ENCODE results near the gene INF2. TPM values are rescaled to one million over a fixed set of nuclear protein-coding genes. Genes with fewer than 3 reads are reported as not detected.
A peak's percentile ranks its signal among the peaks of the same experiment; 100 is the strongest.

The INF2 gene
- total RNA-seq, 2 experiments from 2014 or later: 61.5 to 65.0 TPM

- Mint-ChIP-seq H3K27ac (peak overlapping the region; percentile 89), H3K4me3 (peak overlapping the region; percentile 86), H3K36me3 (ENCODE audit: low read depth) (peaks cover 29% of the 10 kb centered on the region), H3K27me3 (no peaks in the 10 kb centered on the region), H3K9me3 (no peaks in the 10 kb centered on the region), H3K4me1 (ENCODE audit: low read depth) (peaks cover 36% of the 10 kb centered on the region)
- CTCF ChIA-PET: interaction anchor here (0.8 to 3.3 kb wide), 11 partner anchors 11 to 74 kb away, joined by 3 to 21 read pairs (median 4); partner anchors contain the start of genes ADSS1 and ZBTB42
- ATAC-seq: no peak
- no peak for DNase-seq
- TF ChIP-seq CTCF (IDR thresholded peaks at IDR 0.05): no peak
- POLR2A ChIA-PET: interaction anchor here (0.5 to 2.8 kb wide), 14 partner anchors 9 to 1442 kb away, joined by 3 to 13 read pairs (median 4); partner anchors contain the start of genes ADSS1 and TEX22
- intact Hi-C loops (cut with micrococcal nuclease): loop anchor here (5.0 kb wide), 1 partner anchor 315 kb away; the partner anchor contains the start of gene GPR132
Observed at GRCh38 chr14:104752423-104752734, 63.0 kb downstream of the INF2 start.

DNA sequence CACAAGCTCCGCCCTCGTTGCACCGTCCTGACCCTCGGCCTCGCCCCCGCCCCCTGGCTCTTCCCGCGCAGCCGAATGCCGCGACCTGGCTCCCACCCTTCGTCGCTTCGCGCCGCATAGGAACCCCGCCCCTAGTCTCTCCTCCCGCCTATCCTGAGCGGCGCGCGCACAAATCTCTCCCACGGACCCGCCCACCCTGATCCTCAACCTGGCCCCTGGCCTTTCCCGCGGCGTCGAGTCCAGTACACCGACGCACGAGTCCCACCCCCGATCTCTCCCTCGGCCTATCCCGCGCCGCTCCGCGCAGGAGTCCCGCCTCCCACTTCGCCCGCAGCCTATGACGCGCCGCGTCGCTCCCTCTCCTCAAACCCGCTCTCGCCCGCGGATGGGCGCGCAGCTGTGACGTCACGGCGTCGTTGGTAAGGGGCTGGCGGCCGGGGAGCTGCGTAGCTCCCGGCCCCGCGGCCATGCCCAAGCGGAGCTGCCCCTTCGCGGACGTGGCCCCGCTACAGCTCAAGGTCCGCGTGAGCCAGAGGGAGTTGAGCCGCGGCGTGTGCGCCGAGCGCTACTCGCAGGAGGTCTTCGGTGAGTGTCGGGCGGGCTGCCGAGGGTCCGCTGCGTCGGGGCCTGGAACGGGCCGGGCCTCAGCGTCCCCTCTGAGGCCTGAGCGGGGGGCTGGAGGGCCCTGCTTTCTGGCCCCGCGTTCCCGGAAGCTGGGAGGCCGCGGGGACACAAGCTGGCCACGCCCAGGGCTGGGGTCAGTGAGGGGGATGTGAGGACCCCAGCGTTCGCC lies 63.5 kb downstream of the INF2 start, which contains the start of gene SIVA1:
TSS of gene SIVA1 (plus strand) at position 413 of the 793 bp plus-strand sequence. CDS start at position 468, 55 bp downstream.
- H3K4me1 Mint-ChIP-seq (ENCODE audit: low read depth): peaks cover 39% of the 10 kb centered on the region
- DNase-seq (peak; percentile 100), ATAC-seq (peak; percentile 92)
- ChIA-PET CTCF (interaction anchor here (0.8 to 3.3 kb wide), 11 partner anchors 10 to 74 kb away, joined by 3 to 21 read pairs (median 4); partner anchors contain the start of genes ADSS1 and ZBTB42), POLR2A (interaction anchor here (0.5 to 2.8 kb wide), 16 partner anchors 10 to 1442 kb away, joined by 3 to 13 read pairs (median 3); partner anchors contain the start of genes ADSS1, INF2 and TEX22)
- peaks cover 29% of the 10 kb centered on the region for H3K36me3 Mint-ChIP-seq (ENCODE audit: low read depth)
- intact Hi-C loops (cut with micrococcal nuclease): loop anchor here (5.0 kb wide), 1 partner anchor 314 kb away; the partner anchor contains the start of gene GPR132
- no peak for TF ChIP-seq CTCF (IDR thresholded peaks at IDR 0.05)
- no peaks in the 10 kb centered on the region for H3K27me3 Mint-ChIP-seq
- no peaks in the 10 kb centered on the region for H3K9me3 Mint-ChIP-seq
- H3K4me3 Mint-ChIP-seq: peak within 1 kb of the TSS; percentile 86
- peak within 1 kb of the TSS; percentile 89 for H3K27ac Mint-ChIP-seq

DNA sequence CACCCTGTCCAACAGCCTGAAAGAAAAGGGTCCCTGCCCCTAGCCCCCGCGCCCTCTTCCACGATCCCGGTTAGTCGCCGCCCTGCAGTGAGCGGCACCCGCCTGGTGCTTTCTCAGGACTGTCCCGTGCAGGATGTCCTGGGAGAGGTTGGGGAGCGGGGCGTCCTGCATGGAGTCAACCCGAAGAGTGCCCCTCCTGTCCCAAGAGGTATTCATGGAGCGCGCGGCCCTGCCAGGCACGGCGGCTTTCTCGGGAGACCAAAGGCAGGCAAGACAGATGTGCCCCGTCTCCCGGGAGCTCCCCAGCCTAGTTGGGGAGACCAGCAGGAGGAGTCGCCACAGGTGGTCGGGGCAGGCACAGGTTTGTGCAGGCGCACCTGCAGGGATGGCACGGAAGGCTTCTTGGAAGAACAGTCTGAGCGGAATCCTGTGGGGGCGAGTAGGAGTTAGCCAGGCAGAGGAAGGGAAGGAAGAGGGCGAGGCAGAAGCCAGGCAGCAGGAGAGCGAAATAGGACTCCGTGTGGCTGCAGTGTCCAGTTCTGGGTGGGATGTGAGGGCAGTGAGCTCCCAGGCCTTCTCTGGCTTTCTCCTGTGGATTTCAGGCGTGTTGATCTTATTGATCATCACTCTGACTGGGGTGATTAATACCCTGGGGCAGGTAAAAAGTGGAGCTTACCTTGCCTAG lies 64.3 kb downstream of the INF2 start:
- no peaks in the 10 kb centered on the region for H3K9me3 Mint-ChIP-seq
- DNase-seq (no peak), ATAC-seq (no peak)
- POLR2A ChIA-PET: interaction anchor here (0.5 to 1.7 kb wide), 10 partner anchors 10 to 1033 kb away, joined by 3 to 12 read pairs (median 4); partner anchors contain the start of genes INF2 and ZBTB42
- no peak for TF ChIP-seq CTCF (IDR thresholded peaks at IDR 0.05)
- CTCF ChIA-PET: interaction anchor here (1.1 to 3.3 kb wide), 5 partner anchors 9 to 73 kb away, joined by 4 to 21 read pairs (median 14); partner anchors contain the start of gene ADSS1
- H3K27me3 Mint-ChIP-seq: no peaks in the 10 kb centered on the region
- intact Hi-C loops (cut with micrococcal nuclease): loop anchor here (5.0 kb wide), 1 partner anchor 314 kb away; the partner anchor contains the start of gene GPR132
- H3K27ac Mint-ChIP-seq: peak overlapping the region; percentile 80
- H3K4me3 Mint-ChIP-seq: peak overlapping the region; percentile 86
- H3K36me3 Mint-ChIP-seq (ENCODE audit: low read depth): peaks cover 29% of the 10 kb centered on the region
- H3K4me1 Mint-ChIP-seq (ENCODE audit: low read depth): peaks cover 39% of the 10 kb centered on the region

DNA sequence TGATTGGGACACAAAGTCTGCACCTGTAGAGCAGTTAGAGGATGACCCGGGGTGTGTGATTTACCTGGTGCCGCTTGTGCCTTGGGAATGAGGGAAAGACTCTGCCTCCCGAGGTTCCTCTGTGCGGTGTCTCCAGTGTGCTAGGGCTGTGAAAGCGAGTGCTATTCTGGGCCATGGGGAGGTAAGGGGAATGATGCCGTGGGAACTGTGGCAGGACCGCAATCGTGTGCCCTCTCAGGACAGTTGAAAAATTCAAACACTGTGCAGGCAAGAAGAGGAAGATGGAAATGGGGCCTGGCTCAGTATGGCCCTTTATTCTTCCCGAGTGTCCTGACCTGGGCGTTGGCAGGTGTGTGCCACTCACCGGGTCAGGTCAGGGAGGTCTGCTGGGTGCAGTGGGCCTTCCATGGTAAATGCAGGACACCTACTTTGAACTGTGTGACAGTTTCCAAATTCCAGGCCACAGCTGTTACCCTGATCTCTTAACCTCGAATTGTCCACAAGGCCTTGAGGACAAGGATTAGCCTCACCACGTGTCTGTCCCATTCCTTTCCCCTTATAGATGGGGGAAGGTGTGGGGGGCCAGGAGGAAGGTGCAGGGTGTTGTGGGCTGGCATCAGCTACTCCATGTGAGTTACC lies 64.9 kb downstream of the INF2 start:
- POLR2A ChIA-PET: interaction anchor here (0.6 to 1.6 kb wide), 7 partner anchors 10 to 731 kb away, joined by 3 to 5 read pairs (median 4); partner anchors contain the start of gene ZBTB42
- ATAC-seq: no peak

More for the DNA sequence above, 64.9 kb downstream of the INF2 start:
- H3K27ac Mint-ChIP-seq: peak overlapping the region; percentile 80
- H3K27me3 Mint-ChIP-seq: no peaks in the 10 kb centered on the region
- no peak for TF ChIP-seq CTCF (IDR thresholded peaks at IDR 0.05)
- intact Hi-C loops (cut with micrococcal nuclease): loop anchor here (5.0 kb wide), 1 partner anchor 313 kb away; the partner anchor contains the start of gene GPR132
- DNase-seq: no peak
- CTCF ChIA-PET: interaction anchor here (0.8 to 3.3 kb wide), 4 partner anchors 12 to 30 kb away, joined by 5 to 21 read pairs (median 12); partner anchors contain the start of gene ADSS1
- H3K9me3 Mint-ChIP-seq: no peaks in the 10 kb centered on the region
- peak overlapping the region; percentile 86 for H3K4me3 Mint-ChIP-seq
- H3K36me3 Mint-ChIP-seq (ENCODE audit: low read depth): peaks cover 29% of the 10 kb centered on the region
- H3K4me1 Mint-ChIP-seq (ENCODE audit: low read depth): peaks cover 39% of the 10 kb centered on the region
